Middle frontal gyrus (tissue), 1 donor: ENCODE data around the gene MAML2.

Source experiments
- DNase-seq: peaks from one replicate; pipeline ENCODE4 v3.0.0-alpha.2; 2015; ENCODE audit warnings: low spot score; ENCODE audit errors: extremely low spot score

MAML2 gene

GRCh38 chr11:96213500-96213899, 129.5 kb downstream of the MAML2 start:
- no peak for DNase-seq

GRCh38 chr11:96211436-96211835, 131.6 kb downstream of the MAML2 start:
- DNase-seq, result no peak

GRCh38 chr11:96207459-96208449, 135.2 kb downstream of the MAML2 start:
- DNase-seq, result no peak

- DNase-seq, result no peak
Observed at GRCh38 chr11:96206955-96207354, 136.0 kb downstream of the MAML2 start.

GRCh38 chr11:96205460-96205809, 137.6 kb downstream of the MAML2 start:
- peak; percentile 37 for DNase-seq

- no peak for DNase-seq
Observed at GRCh38 chr11:96204721-96205459, 138.1 kb downstream of the MAML2 start.

GRCh38 chr11:96204366-96204659, 138.7 kb downstream of the MAML2 start:
- DNase-seq, result no peak

- DNase-seq, result no peak
Observed at GRCh38 chr11:96203567-96204365, 139.2 kb downstream of the MAML2 start.

GRCh38 chr11:96200243-96200642, 142.8 kb downstream of the MAML2 start:
- DNase-seq, result no peak

- no peak for DNase-seq
Observed at GRCh38 chr11:96199563-96200025, 143.4 kb downstream of the MAML2 start.

- DNase-seq, result no peak
Observed at GRCh38 chr11:96197801-96198701, 144.9 kb downstream of the MAML2 start.

- DNase-seq, result no peak
Observed at GRCh38 chr11:96197103-96197502, 145.9 kb downstream of the MAML2 start.

GRCh38 chr11:96196181-96196662, 146.8 kb downstream of the MAML2 start:
- no peak for DNase-seq

GRCh38 chr11:96195671-96196070, 147.3 kb downstream of the MAML2 start:
- DNase-seq, result no peak

- DNase-seq, result no peak
Observed at GRCh38 chr11:96194581-96195374, 148.2 kb downstream of the MAML2 start.

GRCh38 chr11:96193745-96194443, 149.1 kb downstream of the MAML2 start:
- no peak for DNase-seq

GRCh38 chr11:96191752-96192151, 151.2 kb downstream of the MAML2 start:
- no peak for DNase-seq

GRCh38 chr11:96189351-96189750, 153.6 kb downstream of the MAML2 start:
- DNase-seq, result no peak
